Activated CD8-positive, alpha-beta memory T cell treated with anti-CD3 and anti-CD28 coated beads for 48 hours (primary cell): ENCODE data around the gene FSTL4.

Source experiments
- DNase-seq, 3 experiments: peaks; one replicate each; pipeline ENCODE4 v3.0.0-alpha.2; 2020; ENCODE audit warnings: low read depth in 2 of 3, low spot score in 2 of 3

The FSTL4 gene

GRCh38 chr5:133331941-133332340 is 280.4 kb downstream of the FSTL4 start:
- no peak for DNase-seq

- no peak for DNase-seq
Observed at GRCh38 chr5:133330956-133331355, 281.4 kb downstream of the FSTL4 start.

GRCh38 chr5:133328800-133329199 is 283.5 kb downstream of the FSTL4 start:
- no peak for DNase-seq

GRCh38 chr5:133327946-133328401 is 284.4 kb downstream of the FSTL4 start:
- DNase-seq: no peak

GRCh38 chr5:133326361-133326760 is 286.0 kb downstream of the FSTL4 start:
- DNase-seq: no peak

- DNase-seq: no peak
Observed at GRCh38 chr5:133325864-133326263, 286.5 kb downstream of the FSTL4 start.

- DNase-seq: no peak
Observed at GRCh38 chr5:133324926-133325325, 287.4 kb downstream of the FSTL4 start.

- no peak for DNase-seq
Observed at GRCh38 chr5:133323494-133324457, 288.6 kb downstream of the FSTL4 start.

GRCh38 chr5:133322743-133323142 is 289.6 kb downstream of the FSTL4 start:
- no peak for DNase-seq

- DNase-seq: no peak
Observed at GRCh38 chr5:133321833-133322420, 290.4 kb downstream of the FSTL4 start.

GRCh38 chr5:133321286-133321832 is 291.0 kb downstream of the FSTL4 start:
- DNase-seq: no peak

- no peak for DNase-seq
Observed at GRCh38 chr5:133319905-133320520, 292.3 kb downstream of the FSTL4 start.

GRCh38 chr5:133319244-133319643 is 293.1 kb downstream of the FSTL4 start:
- no peak for DNase-seq

GRCh38 chr5:133317558-133317957 is 294.8 kb downstream of the FSTL4 start:
- DNase-seq: no peak

- DNase-seq: no peak
Observed at GRCh38 chr5:133316346-133317343, 295.7 kb downstream of the FSTL4 start.

GRCh38 chr5:133314086-133314485 is 298.3 kb downstream of the FSTL4 start:
- DNase-seq: no peak

- no peak for DNase-seq
Observed at GRCh38 chr5:133311176-133311575, 301.2 kb downstream of the FSTL4 start.

- no peak for DNase-seq
Observed at GRCh38 chr5:133309984-133310621, 302.2 kb downstream of the FSTL4 start.

GRCh38 chr5:133309166-133309795 is 303.1 kb downstream of the FSTL4 start:
- no peak for DNase-seq
